HepG2 (cell line): Measurements from ENCODE around the gene SLC22A23. TPM values are rescaled to one million over a fixed set of nuclear protein-coding genes. Genes with fewer than 3 reads are reported as not detected.
A peak's percentile ranks its signal among the peaks of the same experiment; 100 is the strongest.

Experiments used
- HIVEP1 ChIP-seq: sonication (generic); formaldehyde crosslinking; IDR thresholded peaks from 2 replicates; pipeline ENCODE4 v1.4.0; 2020; ENCODE audit warnings: mild to moderate bottlenecking, missing genetic modification reagents
- KAT7 ChIP-seq: IDR thresholded peaks from 2 replicates; pipeline ENCODE4 v1.6.1; 2018; ENCODE audit warnings: borderline replicate concordance, missing compliant biosample characterization
- MIER3 ChIP-seq: IDR thresholded peaks from 2 replicates; pipeline ENCODE4 v1.6.1; 2016; ENCODE audit warnings: missing compliant biosample characterization, borderline replicate concordance
- NFYB ChIP-seq: sonication (generic); formaldehyde crosslinking; IDR thresholded peaks from 2 replicates; pipeline ENCODE4 v1.4.0; 2020; ENCODE audit warnings: missing genetic modification reagents
- NR2F2 ChIP-seq: IDR thresholded peaks from 2 replicates; pipeline ENCODE4 v1.6.1; 2012; ENCODE audit warnings: low read depth, inconsistent platforms, borderline replicate concordance
- SMC3 ChIP-seq: IDR thresholded peaks from 2 replicates; pipeline ENCODE4 v1.6.1; 2011; ENCODE audit warnings: low read length, improper control_type of control experiment
- TEAD3 ChIP-seq: optimal IDR thresholded peaks from 2 replicates; pipeline ENCODE3; 2016; ENCODE audit warnings: borderline replicate concordance
- WIZ ChIP-seq: sonication (generic); formaldehyde crosslinking; IDR thresholded peaks from 2 replicates; pipeline ENCODE4 v1.5.1; 2020; ENCODE audit warnings: mild to moderate bottlenecking, missing genetic modification reagents
- ZBTB3 ChIP-seq: sonication (generic); formaldehyde crosslinking; IDR thresholded peaks from 2 replicates; pipeline ENCODE4 v1.4.0; 2020; ENCODE audit warnings: low read depth, mild to moderate bottlenecking, moderate library complexity, missing genetic modification reagents, borderline replicate concordance
- ZNF280B ChIP-seq: sonication (generic); formaldehyde crosslinking; IDR thresholded peaks from 2 replicates; pipeline ENCODE4 v1.5.0; 2020; ENCODE audit warnings: missing genetic modification reagents, mild to moderate bottlenecking, borderline replicate concordance
- ZSCAN20 ChIP-seq: sonication (generic); formaldehyde crosslinking; IDR thresholded peaks from 2 replicates; pipeline ENCODE4 v1.4.0; 2020; ENCODE audit warnings: missing genetic modification reagents, mild to moderate bottlenecking, borderline replicate concordance
- polyA plus RNA-seq, 8 experiments: library from polyadenylated mRNA; depleted of rRNA in 3 of 8; stranded (reverse) in 7 of 8; unstranded in 1 of 8; fragments of >200 nt; fragmentation: Illumina TruSeq in 4 of 8; extraction: Trizol in 4 of 8; gene quantifications; 2 replicates each; pipeline versions ENCODE4 v1.2.1 to v1.2.3, GENCODE V29; 2011 to 2016; ENCODE audit warnings: low read depth in 4 of 8, missing spikeins in 1 of 8, mixed read lengths in 1 of 8; ENCODE audit not compliant: insufficient read depth in 1 of 8
- total RNA-seq, 5 experiments: library from RNA; depleted of rRNA; stranded (reverse); fragments of >200 nt; fragmentation: Illumina TruSeq; extraction: Trizol; gene quantifications; 2 replicates each; pipeline ENCODE4 v1.2.3, GENCODE V29; 2016; ENCODE audit warnings: low read depth in 1 of 5
- TF ChIP-seq, protein P1 (sequence below): fragments of 450-650 bp; IDR thresholded peaks from 2 replicates; pipeline ENCODE4 v1.6.1; 2017
- TF ChIP-seq, protein P2 (sequence below): sonication (generic); formaldehyde crosslinking; IDR thresholded peaks from 2 replicates; pipeline ENCODE4 v1.4.0; 2020; ENCODE audit warnings: missing genetic modification reagents
- TF ChIP-seq, protein P3 (sequence below): sonication (generic); formaldehyde crosslinking; IDR thresholded peaks from 2 replicates; pipeline ENCODE4 v1.5.0; 2020; ENCODE audit warnings: mild to moderate bottlenecking, missing genetic modification reagents

The SLC22A23 gene
- total and polyA plus RNA-seq, 2 of the 13 experiments (the other 11 are each of a cell fraction or from before 2014, with no cell fraction given) = 11.8 to 17.5 TPM

GRCh38 chr6:3403238-3404173 is 53.3 kb downstream of the SLC22A23 start (continued):
- peak; percentile 92; the same call in 1 of the 2 replicates for TF ChIP-seq HIVEP1 (CRISPR knock-in tag)
- TF ChIP-seq, protein P1, sequence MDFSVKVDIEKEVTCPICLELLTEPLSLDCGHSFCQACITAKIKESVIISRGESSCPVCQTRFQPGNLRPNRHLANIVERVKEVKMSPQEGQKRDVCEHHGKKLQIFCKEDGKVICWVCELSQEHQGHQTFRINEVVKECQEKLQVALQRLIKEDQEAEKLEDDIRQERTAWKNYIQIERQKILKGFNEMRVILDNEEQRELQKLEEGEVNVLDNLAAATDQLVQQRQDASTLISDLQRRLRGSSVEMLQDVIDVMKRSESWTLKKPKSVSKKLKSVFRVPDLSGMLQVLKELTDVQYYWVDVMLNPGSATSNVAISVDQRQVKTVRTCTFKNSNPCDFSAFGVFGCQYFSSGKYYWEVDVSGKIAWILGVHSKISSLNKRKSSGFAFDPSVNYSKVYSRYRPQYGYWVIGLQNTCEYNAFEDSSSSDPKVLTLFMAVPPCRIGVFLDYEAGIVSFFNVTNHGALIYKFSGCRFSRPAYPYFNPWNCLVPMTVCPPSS = no peak
- TF ChIP-seq, protein P2, sequence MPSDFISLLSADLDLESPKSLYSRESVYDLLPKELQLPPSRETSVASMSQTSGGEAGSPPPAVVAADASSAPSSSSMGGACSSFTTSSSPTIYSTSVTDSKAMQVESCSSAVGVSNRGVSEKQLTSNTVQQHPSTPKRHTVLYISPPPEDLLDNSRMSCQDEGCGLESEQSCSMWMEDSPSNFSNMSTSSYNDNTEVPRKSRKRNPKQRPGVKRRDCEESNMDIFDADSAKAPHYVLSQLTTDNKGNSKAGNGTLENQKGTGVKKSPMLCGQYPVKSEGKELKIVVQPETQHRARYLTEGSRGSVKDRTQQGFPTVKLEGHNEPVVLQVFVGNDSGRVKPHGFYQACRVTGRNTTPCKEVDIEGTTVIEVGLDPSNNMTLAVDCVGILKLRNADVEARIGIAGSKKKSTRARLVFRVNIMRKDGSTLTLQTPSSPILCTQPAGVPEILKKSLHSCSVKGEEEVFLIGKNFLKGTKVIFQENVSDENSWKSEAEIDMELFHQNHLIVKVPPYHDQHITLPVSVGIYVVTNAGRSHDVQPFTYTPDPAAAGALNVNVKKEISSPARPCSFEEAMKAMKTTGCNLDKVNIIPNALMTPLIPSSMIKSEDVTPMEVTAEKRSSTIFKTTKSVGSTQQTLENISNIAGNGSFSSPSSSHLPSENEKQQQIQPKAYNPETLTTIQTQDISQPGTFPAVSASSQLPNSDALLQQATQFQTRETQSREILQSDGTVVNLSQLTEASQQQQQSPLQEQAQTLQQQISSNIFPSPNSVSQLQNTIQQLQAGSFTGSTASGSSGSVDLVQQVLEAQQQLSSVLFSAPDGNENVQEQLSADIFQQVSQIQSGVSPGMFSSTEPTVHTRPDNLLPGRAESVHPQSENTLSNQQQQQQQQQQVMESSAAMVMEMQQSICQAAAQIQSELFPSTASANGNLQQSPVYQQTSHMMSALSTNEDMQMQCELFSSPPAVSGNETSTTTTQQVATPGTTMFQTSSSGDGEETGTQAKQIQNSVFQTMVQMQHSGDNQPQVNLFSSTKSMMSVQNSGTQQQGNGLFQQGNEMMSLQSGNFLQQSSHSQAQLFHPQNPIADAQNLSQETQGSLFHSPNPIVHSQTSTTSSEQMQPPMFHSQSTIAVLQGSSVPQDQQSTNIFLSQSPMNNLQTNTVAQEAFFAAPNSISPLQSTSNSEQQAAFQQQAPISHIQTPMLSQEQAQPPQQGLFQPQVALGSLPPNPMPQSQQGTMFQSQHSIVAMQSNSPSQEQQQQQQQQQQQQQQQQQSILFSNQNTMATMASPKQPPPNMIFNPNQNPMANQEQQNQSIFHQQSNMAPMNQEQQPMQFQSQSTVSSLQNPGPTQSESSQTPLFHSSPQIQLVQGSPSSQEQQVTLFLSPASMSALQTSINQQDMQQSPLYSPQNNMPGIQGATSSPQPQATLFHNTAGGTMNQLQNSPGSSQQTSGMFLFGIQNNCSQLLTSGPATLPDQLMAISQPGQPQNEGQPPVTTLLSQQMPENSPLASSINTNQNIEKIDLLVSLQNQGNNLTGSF = 0 out of 2 replicates have a peak, but pooled peaks have one; percentile 46
- peak; percentile 93; the same call in 1 of the 2 replicates for TF ChIP-seq ZSCAN20 (CRISPR knock-in tag)
- TF ChIP-seq, protein P3, sequence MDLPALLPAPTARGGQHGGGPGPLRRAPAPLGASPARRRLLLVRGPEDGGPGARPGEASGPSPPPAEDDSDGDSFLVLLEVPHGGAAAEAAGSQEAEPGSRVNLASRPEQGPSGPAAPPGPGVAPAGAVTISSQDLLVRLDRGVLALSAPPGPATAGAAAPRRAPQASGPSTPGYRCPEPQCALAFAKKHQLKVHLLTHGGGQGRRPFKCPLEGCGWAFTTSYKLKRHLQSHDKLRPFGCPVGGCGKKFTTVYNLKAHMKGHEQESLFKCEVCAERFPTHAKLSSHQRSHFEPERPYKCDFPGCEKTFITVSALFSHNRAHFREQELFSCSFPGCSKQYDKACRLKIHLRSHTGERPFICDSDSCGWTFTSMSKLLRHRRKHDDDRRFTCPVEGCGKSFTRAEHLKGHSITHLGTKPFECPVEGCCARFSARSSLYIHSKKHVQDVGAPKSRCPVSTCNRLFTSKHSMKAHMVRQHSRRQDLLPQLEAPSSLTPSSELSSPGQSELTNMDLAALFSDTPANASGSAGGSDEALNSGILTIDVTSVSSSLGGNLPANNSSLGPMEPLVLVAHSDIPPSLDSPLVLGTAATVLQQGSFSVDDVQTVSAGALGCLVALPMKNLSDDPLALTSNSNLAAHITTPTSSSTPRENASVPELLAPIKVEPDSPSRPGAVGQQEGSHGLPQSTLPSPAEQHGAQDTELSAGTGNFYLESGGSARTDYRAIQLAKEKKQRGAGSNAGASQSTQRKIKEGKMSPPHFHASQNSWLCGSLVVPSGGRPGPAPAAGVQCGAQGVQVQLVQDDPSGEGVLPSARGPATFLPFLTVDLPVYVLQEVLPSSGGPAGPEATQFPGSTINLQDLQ (CRISPR knock-in tag) = peak; percentile 45; the same call in 1 of the 2 replicates
- peak; percentile 31; the same call in 1 of the 2 replicates for TF ChIP-seq NFYB (CRISPR knock-in tag)
- TF ChIP-seq KAT7 (CRISPR knock-in tag) = peak; percentile 84; the same call in 1 of the 2 replicates
- peak; percentile 82; the same call in 1 of the 2 replicates for TF ChIP-seq WIZ
- peak; percentile 94 for TF ChIP-seq TEAD3 (CRISPR knock-in tag)
- TF ChIP-seq NR2F2 = peak; percentile 96
- 0 out of 2 replicates have a peak, but pooled peaks have one; percentile 33 for TF ChIP-seq ZBTB3 (CRISPR knock-in tag)
- peak; percentile 82 for TF ChIP-seq SMC3
- peak; percentile 99 for TF ChIP-seq MIER3 (CRISPR knock-in tag)
- TF ChIP-seq ZNF280B = no peak
